Nephron (organoid): ENCODE measurements around the gene KISS1R.

Source experiments
- H3K27ac Mint-ChIP-seq, 3 experiments: 2 replicates each; pipeline ENCODE4 v1.8.0; 2020; ENCODE audit warnings: mixed read lengths in 3 of 3, mild to moderate bottlenecking in 2 of 3, moderate library complexity in 1 of 3
- H3K27me3 Mint-ChIP-seq: 2 replicates; pipeline ENCODE4 v1.8.0; 2021; ENCODE audit warnings: low read depth, mild to moderate bottlenecking, moderate library complexity, mixed read lengths
- H3K36me3 Mint-ChIP-seq: 2 replicates; pipeline ENCODE4 v1.8.0; 2020; ENCODE audit warnings: low read depth, mixed read lengths
- H3K4me1 Mint-ChIP-seq: 2 replicates; pipeline ENCODE4 v1.8.0; 2020; ENCODE audit warnings: mixed read lengths
- H3K4me3 Mint-ChIP-seq, 3 experiments: 2 replicates each; pipeline ENCODE4 v1.8.0; 2020; ENCODE audit warnings: mild to moderate bottlenecking in 3 of 3, mixed read lengths in 3 of 3, moderate library complexity in 2 of 3
- H3K9me3 Mint-ChIP-seq: 2 replicates; pipeline ENCODE4 v1.8.0; 2020; ENCODE audit warnings: mixed read lengths
- CTCF ChIP-seq, 3 experiments: fragments of 200-600 bp; sonication (generic); IDR thresholded peaks; one replicate each; pipeline ENCODE4 v1.5.0; 2021; ENCODE audit warnings: antibody characterized with exemption in 3 of 3; ENCODE audit not compliant: unreplicated experiment in 3 of 3

KISS1R gene

GRCh38 chr19:927780-928401 lies 10.8 kb downstream of the KISS1R start:
- peak overlapping the region in 2 of 3 experiments; percentile 15 to 75 for H3K27ac Mint-ChIP-seq
- H3K4me3 Mint-ChIP-seq = peak overlapping the region; percentile 89 to 97 (median 92)

GRCh38 chr19:928471-929202 lies 11.5 kb downstream of the KISS1R start:
- Mint-ChIP-seq H3K4me3 (peak overlapping the region; percentile 89 to 97 (median 92)), H3K27me3 (peaks cover under 1% of the 10 kb centered on the region), H3K36me3 (peaks cover 18% of the 10 kb centered on the region), H3K4me1 (peaks cover 1% of the 10 kb centered on the region), H3K27ac (peak overlapping the region in 1 of 3 experiments; percentile 51), H3K9me3 (no peaks in the 10 kb centered on the region)
- TF ChIP-seq CTCF (IDR thresholded peaks at IDR 0.05; ENCODE audit: unreplicated experiment in 3 of 3) = no peak

More at GRCh38 chr19:927780-928401, 10.8 kb downstream of the KISS1R start:
- no peaks in the 10 kb centered on the region for H3K9me3 Mint-ChIP-seq
- no peak for TF ChIP-seq CTCF (IDR thresholded peaks at IDR 0.05; ENCODE audit: unreplicated experiment in 3 of 3)
- peaks cover 18% of the 10 kb centered on the region for H3K36me3 Mint-ChIP-seq
- peaks cover 5% of the 10 kb centered on the region for H3K27me3 Mint-ChIP-seq
- peaks cover 5% of the 10 kb centered on the region for H3K4me1 Mint-ChIP-seq

GRCh38 chr19:929203-929890 lies 12.2 kb downstream of the KISS1R start:
- Mint-ChIP-seq H3K4me3 (no peak overlapping the region), H3K9me3 (no peaks in the 10 kb centered on the region), H3K4me1 (peaks cover 4% of the 10 kb centered on the region), H3K36me3 (peaks cover 18% of the 10 kb centered on the region), H3K27ac (peak overlapping the region in 2 of 3 experiments; percentile 70), H3K27me3 (no peaks in the 10 kb centered on the region)
- no peak for TF ChIP-seq CTCF (IDR thresholded peaks at IDR 0.05; ENCODE audit: unreplicated experiment in 3 of 3)

- peaks cover 4% of the 10 kb centered on the region for H3K4me1 Mint-ChIP-seq
- H3K27me3 Mint-ChIP-seq = no peaks in the 10 kb centered on the region
- H3K36me3 Mint-ChIP-seq = peaks cover 18% of the 10 kb centered on the region
- H3K27ac Mint-ChIP-seq = peak overlapping the region in 2 of 3 experiments; percentile 70
- no peak for TF ChIP-seq CTCF (IDR thresholded peaks at IDR 0.05; ENCODE audit: unreplicated experiment in 3 of 3)
- H3K9me3 Mint-ChIP-seq = no peaks in the 10 kb centered on the region
- peak overlapping the region; percentile 50 to 70 (median 69) for H3K4me3 Mint-ChIP-seq
Observed at GRCh38 chr19:929891-930258, 12.7 kb downstream of the KISS1R start.

- TF ChIP-seq CTCF (IDR thresholded peaks at IDR 0.05; ENCODE audit: unreplicated experiment in 3 of 3) = no peak
- Mint-ChIP-seq H3K36me3 (peaks cover 27% of the 10 kb centered on the region), H3K27ac (peak overlapping the region in 1 of 3 experiments; percentile 53), H3K9me3 (no peaks in the 10 kb centered on the region), H3K27me3 (no peaks in the 10 kb centered on the region), H3K4me1 (peaks cover 4% of the 10 kb centered on the region), H3K4me3 (peak overlapping the region in 2 of 3 experiments; percentile 56 to 61)
Observed at GRCh38 chr19:931860-932647, 14.9 kb downstream of the KISS1R start.
